NCI-H460 (cell line): Measurements from ENCODE around the gene MROH2A. TPM values are rescaled to one million over a fixed set of nuclear protein-coding genes. Genes with fewer than 3 reads are reported as not detected.
A peak's percentile ranks its signal among the peaks of the same experiment; 100 is the strongest.

Experiments used
- DNase-seq: peaks from one replicate; pipeline ENCODE4 v3.0.0-alpha.2; 2016; ENCODE audit warnings: low read depth; ENCODE audit errors: extremely low read depth
- total RNA-seq: library from RNA; depleted of rRNA; stranded (reverse); fragments of >200 nt; shearing (Covaris generic); gene quantifications from 2 replicates; pipeline ENCODE4 v1.2.3, GENCODE V29; 2014

Gene MROH2A
- total RNA-seq, 1 experiment from 2014 or later, result not detected

DNA sequence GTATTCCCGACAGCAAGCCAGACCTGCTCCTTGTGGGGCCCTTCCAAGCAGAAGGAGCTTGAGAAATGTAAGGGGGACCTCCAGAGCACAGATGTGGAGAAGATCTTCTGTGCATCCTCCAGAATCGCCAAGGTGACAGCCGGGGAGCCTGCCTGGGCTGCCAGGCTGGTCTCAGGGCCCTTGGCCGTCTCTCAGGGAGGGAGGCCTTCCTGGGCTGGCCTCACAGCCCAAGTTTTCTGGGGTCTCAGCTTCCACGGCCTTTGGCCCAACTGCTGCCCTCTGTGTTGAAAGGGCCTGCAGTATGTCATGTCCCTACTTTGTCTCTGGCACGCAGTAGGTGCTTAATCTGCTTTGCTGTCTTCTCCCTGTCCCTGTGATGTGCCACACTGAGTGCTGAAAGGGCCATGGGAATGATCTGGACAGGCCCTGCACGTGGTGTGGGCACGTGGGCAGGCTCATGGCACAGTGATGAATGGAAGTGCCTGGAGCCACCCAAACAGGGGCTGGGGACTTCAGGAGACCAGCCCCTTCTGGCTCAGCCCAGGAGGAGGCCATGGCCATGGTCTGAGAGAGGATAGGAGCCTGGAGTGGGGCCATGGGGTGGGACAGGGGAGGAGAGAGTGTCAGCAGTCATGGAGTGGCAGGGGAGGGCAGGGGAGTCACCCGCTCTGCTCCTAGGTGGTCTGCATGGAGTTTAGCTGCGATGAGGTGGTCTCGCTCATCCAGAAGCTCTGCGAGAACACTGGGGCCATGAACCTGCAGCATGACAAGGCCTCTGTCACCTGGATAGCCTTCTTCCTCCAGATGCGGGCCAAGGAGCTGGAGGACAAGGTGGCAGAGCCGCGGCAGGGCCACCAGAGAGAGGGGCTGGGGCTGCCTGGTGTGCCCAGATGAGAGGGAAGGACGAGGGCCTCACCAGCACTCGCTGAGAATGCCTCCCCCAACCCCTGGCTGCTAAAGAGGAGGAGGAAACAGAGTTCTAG is 40.8 kb downstream of the MROH2A start:
- DNase-seq, result no peak

DNA sequence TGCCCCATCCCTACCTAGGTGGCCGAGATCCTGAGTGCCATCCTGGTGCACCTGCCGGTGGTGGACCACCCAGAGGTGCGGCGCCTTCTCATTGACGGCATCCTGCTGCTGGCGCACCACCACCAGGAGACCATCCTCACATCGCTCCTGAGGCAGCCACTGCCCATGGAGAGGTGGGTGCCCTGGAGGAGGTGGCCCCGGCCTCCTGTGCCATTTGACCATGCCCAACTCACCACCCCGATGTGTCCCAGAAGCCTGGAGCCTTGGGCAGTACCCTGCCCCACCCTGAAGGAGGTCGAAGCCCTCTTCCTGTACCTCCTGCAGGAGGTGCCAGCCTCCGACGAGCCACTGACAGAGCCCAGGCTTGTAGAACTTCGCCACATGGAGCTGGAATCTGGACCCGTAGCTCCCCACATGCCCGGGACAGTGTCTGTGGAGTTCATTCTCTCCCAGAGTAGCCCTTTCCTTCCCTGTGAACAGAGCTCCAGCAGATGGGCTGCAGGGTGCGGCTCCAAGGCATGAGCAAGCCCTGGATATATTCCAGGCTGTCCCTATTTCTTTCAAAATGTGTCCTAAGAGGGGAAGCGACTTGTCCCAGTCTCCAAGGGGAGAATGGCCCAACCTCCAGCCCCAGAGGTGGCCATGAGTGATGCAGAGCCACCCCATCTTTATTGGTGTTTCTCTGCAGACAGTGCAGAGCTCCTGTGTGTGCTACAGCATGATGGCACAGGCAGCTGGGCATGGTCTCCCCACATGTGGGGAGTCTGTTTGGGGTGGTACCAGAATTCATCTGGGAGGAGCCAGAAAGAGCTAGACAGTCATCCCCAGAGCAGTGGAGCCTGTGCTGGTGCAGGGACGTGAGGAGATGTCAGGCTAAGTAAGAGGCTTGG is 42.0 kb downstream of the MROH2A start:
- DNase-seq, result no peak

DNA sequence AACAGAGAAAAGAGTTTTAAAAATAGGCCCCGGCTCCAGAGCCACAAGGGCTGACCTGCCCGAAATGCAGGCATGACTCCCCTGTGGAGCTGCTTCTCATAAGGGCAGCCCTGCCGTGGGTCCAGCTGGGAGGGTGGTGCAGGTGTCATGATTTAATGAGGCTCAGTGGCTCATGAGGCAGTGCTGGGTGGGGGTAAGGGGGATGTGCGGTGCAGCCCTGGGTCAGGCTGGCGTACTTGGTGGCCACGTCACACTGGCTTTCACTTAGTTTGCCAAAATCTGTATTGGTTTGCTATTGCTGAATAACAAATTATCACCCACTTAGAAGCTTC is 42.6 kb downstream of the MROH2A start:
- DNase-seq, result no peak

DNA sequence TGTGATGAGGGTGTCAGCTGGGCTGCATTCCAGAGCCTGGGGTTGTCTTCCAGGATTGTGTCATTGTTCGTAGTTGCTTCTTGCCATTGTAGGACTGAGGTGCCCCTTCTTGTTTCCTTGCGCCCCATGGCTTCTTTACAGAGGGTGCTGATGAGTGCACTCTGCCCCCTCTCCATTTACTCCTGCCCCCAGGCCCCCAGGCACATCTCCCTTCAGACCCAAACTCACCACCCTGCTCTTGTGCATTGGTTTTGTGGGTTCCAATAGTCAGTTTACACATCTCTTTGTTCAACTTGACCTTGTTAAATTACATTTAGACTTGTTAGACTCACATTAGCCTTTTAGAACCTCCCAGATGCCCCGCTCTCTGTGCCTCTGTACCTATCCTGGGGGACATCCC is 43.1 kb downstream of the MROH2A start:
- DNase-seq, result no peak

DNA sequence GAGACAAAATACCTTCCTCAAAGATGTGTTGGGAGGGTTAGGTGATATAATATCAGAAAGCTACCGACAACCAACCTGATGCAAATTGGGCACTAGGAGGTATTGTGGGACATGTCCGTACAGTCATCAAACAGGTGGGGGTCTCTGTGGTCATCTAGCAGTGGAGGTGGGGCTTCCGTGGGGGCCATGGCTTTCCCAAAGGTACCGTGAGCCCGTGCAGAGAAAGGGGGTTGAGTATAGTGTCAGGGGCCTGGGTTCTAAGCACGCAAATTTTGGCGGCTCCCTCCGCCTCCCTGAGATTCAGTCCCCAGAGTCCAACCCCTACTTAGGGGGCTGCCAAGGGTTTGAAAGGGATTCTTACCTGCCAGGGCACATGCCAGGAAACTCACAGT is 43.6 kb downstream of the MROH2A start:
- no peak for DNase-seq

DNA sequence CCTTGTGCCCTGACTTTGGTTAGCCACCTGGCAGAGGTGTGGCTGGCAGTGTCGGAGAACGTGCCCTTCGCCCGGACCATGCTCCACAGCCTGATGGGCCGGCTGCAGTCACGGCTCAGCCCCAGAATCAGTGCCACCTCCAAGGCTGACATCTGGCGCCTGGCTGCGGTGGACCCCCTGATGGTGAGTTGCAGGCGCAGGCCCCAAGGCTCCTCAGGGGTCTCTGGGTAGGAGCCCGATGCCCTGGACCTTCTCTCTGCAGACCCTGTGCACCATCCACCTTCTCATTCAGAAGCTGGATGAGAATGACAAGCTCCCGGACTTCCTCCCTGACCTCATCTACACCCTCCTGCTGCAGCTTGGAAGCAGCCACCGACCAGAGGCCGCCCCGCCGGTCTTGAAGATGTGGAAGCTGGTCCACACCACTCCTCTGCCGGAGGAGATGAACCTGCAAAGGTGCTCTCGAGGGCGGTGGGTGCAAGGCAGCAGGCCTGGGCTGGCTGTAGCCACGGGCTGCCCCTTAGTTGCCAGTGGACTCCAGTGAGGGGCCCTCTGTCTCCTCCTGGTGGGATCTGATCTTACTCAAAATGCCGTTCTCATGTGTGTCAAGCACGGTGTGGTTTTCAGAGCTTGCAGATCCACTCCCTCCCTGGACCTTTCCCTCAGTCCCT is 44.1 kb downstream of the MROH2A start:
- no peak for DNase-seq

DNA sequence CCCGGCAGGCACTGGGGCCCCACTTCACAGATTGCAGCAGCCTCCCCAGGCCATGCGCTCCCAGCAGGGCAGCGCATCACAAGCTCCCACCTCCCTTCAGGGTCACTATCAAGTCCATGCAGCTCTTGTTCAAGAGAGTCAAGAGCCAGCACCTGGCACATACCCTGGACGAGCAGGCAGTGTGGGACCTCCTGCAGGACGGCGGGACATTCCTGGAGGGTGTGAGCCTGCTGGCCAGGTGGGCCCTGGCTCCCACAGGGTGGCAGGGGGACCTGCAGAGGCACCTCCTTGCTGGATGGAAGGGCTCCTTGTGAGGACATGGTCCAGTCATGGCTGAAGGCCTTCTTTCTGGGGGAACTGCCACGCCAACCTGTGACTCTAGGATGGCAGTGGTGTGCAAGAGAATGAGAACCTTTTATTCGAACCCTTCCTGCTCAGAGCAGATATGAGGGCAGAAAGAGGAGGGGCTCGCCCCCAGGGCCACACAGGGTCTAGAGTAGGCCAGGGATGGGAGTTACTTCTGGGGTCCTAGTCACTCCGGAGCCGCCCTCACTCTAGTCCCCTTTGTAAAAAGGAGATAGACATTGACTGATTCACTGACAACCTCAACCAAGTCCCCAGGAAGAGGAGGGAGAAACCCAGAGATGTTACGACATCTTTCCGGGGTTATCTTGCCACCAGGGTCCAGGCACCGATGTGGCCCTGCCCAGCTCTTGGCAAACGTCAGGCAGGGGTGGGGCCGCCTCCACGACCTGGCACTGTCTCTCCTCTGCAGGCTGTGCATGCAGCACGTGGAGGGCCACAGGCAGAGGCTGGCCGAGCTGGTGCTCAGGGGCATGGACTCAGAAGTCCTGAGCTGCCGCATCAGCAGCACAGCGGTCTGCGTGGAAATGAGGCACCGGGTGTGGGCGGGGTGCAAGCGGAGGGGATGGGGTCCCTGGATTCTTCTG is 44.9 kb downstream of the MROH2A start:
- no peak for DNase-seq

DNA sequence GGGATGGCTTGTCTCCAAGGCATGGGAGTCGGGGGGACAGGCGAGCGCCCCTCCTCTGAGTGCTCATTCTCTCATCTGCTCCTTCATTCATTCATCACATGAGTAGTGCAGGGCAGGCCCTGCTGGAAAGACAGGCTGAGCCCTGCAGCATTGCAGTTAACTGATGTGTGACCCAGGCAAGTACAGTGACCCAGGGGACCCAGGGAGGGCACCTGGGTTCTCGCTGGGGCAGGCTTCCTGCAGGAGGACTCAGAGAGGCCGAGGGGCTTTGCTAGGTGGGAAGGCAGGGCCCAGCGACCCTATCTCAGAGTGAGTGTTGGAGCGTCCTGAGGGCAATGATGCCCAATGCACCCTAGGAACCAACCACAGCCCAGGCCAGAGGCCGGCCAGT is 45.6 kb downstream of the MROH2A start:
- no peak for DNase-seq

DNA sequence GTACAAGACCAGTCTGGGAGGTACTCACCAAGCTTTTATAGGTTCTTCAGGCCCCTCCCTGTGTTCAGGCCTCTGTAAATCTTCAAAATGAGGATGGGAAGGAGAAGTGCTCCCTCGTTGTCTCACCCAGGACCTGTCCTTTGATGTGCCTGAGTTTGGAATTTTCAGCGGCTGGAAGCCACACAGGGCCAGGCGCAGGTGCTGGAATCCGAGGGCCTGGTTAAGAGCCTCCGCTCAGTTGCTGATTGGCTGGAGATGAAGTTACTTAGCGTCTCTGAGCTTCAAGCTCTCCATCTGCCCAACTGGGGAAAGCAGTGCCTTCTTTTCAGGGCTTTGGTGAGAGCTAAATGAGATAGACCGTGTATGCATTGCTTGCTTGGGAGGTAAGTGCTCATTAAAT is 46.2 kb downstream of the MROH2A start:
- DNase-seq, result no peak

DNA sequence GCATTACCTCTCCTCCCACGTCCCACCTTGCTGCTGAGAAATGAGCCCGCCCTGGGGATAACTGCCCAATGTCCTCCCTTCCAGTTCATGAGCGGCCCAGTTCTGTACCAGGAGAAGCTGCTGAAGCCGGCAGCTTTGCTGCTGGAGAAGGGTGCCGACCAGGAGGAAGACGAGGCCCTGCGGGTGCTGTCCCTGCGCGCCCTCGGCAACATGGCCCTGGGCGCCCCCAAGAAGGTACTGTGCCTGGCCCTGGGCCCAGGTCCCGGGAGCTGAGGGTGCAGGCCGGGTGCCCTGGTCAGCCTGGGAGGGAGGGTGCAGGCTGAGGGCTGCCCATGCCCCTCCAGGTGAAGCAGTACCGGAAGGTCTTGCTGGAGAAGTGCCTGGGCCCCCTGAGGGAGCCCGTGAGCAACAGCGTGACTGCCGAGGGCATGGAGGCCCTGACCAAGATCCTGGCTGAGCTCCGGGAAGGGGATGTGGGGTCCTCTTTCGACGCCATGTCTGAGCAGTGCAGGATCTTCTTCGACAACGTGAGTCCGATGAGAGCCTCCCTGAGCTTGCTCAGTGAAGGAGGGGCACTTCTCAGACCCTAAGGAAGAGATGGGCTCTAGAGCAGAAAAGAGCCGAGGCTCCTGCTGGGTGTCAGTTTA is 50.5 kb downstream of the MROH2A start:
- DNase-seq, result no peak

DNA sequence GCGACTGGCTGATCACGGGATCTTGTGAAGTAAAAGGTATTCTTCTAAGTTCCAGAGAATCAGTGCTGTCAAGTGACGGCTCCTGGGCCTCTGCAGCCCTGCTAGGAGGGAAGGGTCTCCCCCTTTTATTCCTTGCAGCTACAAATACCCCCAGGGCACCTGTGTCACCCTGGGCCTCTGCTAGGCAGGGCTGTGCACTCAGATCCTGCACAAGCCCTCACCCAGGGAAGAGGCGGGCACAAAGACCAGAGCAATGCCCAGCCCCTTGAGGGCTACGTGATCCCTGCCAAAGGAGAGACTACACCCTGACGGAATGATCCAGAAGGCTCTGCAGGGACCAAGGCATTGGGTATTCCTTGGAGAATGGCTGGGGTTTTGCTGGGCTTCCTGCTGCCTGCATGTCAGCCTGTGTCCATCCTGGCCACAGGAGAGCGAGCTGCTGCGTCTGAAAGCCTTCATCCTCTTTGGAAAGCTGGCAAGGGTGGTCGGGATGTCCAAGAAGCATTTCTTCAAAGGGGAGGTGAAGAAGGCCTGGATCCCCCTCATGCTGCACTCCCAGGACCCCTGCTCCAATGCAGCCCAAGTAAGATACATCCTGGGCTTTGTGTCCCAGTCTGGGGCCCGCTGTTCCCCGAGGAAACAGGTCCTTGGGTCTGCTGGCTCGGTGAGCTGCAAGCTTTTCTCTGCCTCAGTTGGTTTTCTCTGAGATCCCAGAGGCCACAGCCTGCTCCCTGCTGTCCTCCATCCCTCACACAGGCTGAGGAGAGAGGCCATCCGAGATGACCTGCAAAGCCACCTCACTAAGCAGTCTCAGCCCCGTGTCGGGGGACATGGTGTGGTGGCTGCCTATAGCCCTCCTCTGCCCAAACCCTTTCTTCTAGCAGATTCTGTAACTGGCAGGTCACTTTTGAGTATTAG is 51.3 kb downstream of the MROH2A start:
- DNase-seq, result no peak

DNA sequence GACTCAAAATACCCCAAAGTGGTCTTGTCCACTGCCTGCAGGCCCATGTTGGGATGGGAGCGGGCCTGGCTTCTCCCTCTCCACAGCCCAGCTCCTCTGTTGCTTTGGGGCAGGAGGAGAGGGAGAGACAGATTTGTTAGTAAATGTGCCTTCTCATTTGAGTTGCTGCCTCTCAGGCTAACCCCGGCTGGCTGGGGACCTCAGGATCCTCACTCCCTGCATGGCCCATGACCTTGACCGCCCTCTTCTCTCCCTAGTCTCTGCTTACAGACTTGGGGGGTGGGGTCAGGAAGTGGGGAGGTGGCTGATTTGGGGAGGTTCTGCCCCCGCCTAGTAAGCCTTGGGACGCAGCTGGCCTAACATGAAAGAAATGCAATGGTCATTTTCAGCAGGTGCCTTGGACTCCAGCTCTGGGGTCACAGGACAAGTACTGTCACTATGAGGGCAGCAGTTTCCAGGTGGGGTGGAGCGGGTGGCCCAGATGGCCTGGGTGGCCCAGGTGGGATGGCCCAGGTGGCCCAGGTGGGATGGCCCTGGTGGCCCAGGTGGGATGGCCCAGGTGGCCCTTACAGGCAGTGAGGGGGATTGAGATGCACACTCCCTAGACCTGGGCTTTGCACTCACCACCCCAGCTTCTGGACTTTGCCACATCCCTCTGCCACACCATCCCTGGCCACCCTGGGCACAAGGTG is 52.1 kb downstream of the MROH2A start:
- DNase-seq, result no peak

DNA sequence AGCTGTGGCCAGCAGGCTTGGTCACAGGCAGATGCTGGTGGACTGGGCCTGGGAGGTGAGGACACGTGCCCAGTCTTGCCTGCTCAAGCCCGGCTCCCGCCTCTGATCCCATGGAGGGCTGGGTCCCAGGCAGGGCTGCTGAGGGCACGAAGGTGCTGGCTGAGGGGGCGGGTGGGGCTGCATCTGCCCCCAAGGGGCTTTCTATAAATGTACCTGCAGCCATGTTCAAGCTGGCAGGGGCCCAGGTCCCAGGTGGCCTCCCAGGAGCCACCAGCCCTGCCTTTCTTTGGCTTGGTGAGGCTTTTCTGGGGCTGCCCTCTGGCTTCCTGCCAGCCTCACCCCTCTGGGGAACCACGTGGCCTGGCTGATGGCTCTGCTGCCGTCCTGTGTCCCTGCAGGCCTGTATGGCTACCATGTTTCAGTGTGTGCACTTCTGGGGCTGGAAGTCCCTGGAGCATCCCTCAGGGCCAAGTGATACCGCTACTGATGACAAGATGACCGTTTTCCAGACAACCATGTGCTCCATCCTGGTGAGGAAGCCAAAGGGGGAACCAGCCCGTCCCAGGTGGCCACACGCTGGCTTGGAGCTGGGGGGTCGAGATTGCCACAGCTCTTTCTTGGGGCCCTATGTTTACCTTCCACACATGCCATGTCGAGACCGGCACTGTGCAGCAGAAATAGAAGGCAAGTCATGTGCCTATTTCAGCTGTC is 53.0 kb downstream of the MROH2A start:
- no peak for DNase-seq

DNA sequence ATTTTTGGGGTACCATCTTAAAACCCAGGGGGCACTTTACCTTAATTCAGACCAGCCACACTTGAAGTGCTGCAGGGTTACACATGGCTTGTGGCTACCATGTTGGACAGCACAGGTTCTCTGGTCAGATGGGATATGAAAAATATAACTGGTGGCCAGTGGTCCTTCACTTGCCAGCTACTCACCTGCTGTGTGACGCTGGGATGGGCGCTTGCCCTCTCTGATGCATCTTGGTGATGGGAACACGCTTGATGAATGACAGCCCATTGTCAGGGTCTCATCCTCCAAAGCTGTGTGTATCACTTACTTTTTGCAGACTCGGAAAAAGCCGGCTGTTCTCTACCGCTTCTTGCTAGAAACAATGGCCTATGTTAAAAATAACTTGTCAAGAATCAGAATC is 53.7 kb downstream of the MROH2A start:
- DNase-seq, result no peak

DNA sequence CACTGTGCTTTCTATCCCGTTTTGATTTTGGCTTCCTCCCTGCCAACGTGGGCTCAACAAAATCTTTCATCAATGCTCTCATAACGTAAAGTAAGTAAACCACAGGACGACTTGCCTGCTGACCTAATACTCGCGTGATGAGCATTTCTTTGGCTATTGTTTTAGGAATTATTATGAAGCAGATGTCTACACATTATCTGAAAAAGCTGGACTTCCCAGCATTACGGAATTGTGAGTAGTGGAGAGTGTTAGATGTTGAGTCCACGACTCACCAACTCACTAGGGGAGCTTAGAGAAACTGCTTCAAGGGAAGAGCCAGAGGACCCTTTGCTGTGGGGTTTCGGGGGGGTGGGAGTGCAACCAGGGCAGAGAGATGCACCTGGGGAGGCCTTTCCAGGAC is 54.3 kb downstream of the MROH2A start:
- DNase-seq, result no peak

DNA sequence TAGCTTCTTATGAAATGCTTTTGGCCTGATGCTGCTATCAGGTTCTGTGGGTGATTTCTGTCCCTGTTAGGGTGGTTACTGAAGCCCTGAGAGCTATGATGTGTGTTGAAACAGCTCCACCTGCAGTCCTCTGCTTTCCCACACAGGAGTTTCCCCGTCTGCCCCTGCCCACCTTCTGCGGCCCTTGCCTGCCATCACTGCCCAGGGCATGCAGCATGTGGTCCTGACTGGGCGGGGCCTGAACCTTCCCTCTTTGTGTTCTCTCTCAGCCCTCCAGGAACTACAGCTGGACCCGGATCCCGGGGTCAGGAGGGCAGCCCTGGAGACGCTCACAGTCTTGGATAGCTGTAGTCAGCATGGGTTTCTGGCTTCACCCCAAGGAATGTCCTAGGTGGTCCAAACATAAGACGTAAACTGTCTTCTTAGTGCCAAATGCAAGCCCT is 54.8 kb downstream of the MROH2A start:
- peak; percentile 78 for DNase-seq

DNA sequence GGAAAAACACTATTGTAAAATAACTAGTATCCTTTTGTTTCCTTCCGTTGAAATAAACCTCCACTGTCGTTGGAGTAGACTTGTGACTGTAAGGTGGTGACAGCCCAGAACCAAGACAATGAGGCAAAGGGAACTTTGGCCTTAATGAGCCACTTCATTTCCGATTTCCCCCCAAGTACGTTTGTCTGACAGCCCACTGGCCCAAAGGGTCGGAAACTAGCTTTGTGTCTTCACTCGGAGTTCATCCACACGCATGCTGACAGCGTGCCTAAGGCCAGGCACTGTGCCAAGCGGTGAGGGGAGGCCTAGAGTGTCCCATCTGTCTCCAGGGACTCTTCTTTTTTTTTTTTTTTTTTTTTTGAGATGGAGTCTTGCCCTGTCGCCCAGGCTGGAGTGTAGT is 55.2 kb downstream of the MROH2A start:
- DNase-seq, result no peak
